Sigmoid colon (tissue), 7 donors: ENCODE results near the gene TSPAN9. TPM values are rescaled to one million over a fixed set of nuclear protein-coding genes. Genes with fewer than 3 reads are reported as not detected.

ENCODE experiments used
- DNase-seq: peaks from one replicate; pipeline ENCODE4 v3.0.0-alpha.2; 2019
- H3K27ac ChIP-seq, 4 donors: fragments of 200-600 bp; sonication (generic); one replicate each; pipeline ENCODE4 v1.5.1; 2016 to 2019; ENCODE audit warnings: mild to moderate bottlenecking in 1 of 4
- H3K27me3 ChIP-seq, 3 donors: fragments of 200-600 bp; sonication (generic); one replicate each; pipeline ENCODE4 v1.5.1; 2019; ENCODE audit warnings: mild to moderate bottlenecking in 1 of 3
- H3K36me3 ChIP-seq, 4 donors: fragments of 200-600 bp; sonication (generic); one replicate each; pipeline ENCODE4 v1.5.1; 2016 to 2019
- H3K4me1 ChIP-seq, 4 donors: fragments of 200-600 bp; sonication (generic); one replicate each; pipeline ENCODE4 v1.5.1; 2017 to 2019
- H3K4me3 ChIP-seq, 4 donors: fragments of 200-600 bp; sonication (generic); one replicate each; pipeline ENCODE4 v1.5.1; 2017 to 2019; ENCODE audit warnings: mild to moderate bottlenecking in 2 of 4, moderate library complexity in 1 of 4
- H3K9me3 ChIP-seq, 4 donors: fragments of 200-600 bp in 3 of 4; sonication (generic) in 3 of 4; one replicate each; pipeline versions ENCODE4 v1.5.1 to v1.6.1; 2013 to 2019
- CTCF ChIP-seq, 4 experiments: fragments of 450-650 bp in 3 of 4; fragments of 200-600 bp in 1 of 4; IDR thresholded peaks; one replicate each; pipeline ENCODE4 v1.5.1; 2016 to 2019; ENCODE audit warnings: antibody characterized with exemption in 4 of 4, mild to moderate bottlenecking in 3 of 4, moderate library complexity in 2 of 4
- EP300 ChIP-seq, 4 donors: sonication (generic); formaldehyde crosslinking; IDR thresholded peaks; one replicate each; pipeline ENCODE4 v1.6.1; 2017; ENCODE audit warnings: antibody characterized with exemption in 4 of 4
- POLR2A ChIP-seq, 2 donors: fragments of 450-650 bp; IDR thresholded peaks; one replicate each; pipeline ENCODE4 v1.6.1; 2016; ENCODE audit warnings: antibody characterized with exemption in 2 of 2, mild to moderate bottlenecking in 2 of 2, moderate library complexity in 2 of 2
- POLR2AphosphoS5 ChIP-seq, 4 donors: sonication (generic); formaldehyde crosslinking; IDR thresholded peaks; one replicate each; pipeline ENCODE4 v1.6.1; 2017; ENCODE audit warnings: antibody characterized with exemption in 4 of 4
- WGBS, 2 donors: extraction: QIAGEN DNeasy Blood & Tissue Kit; methylation state at CpG; one replicate each; pipeline ENCODE4 v1.1.7; 2013; 5-methylcytosine and 5-hydroxymethylcytosine counted together
- intact Hi-C: fragments of 100-400 bp; cut with DNase I; formaldehyde crosslinking; loops from one replicate; pipeline ENCODE4 v1.15.1; 2023
- polyA plus RNA-seq, 3 donors: library from polyadenylated mRNA; stranded (reverse); fragments of 200-250 nt; gene quantifications; one replicate each; pipeline ENCODE4 v1.2.3, GENCODE V29; 2013
- total RNA-seq, 4 donors: library from RNA; depleted of rRNA; stranded (reverse); fragments of >200 nt; gene quantifications; one replicate each; pipeline ENCODE4 v1.1.0, GENCODE V29; 2016
- donor health status: healthy with polysubstance abuse.
- donor health status: Bipolar disorder and iron deficiency.
- donor health status: healthy.

The TSPAN9 gene
- total and polyA plus RNA-seq, 7 donors, result 0.92 to 28.0 (median 18.2) TPM

GRCh38 chr12:3116106-3116844 lies 39.1 kb downstream of the TSPAN9 start:
- no peak for DNase-seq
- WGBS, 2 donors, result 71 to 88% methylated on average over 19 of the region's 19 CpGs
- Histone ChIP-seq H3K4me1 (peaks cover 0 to 20% (median 13%) of the 10 kb centered on the region in 4 donors), H3K9me3 (no peaks in the 10 kb centered on the region), H3K27me3 (no peaks in the 10 kb centered on the region), H3K4me3 (no peak overlapping the region), H3K27ac (peak overlapping the region in 3 of 4 donors; percentile 10 to 48 (median 17)), H3K36me3 (no peaks in the 10 kb centered on the region)
- TF ChIP-seq POLR2AphosphoS5 (IDR thresholded peaks at IDR 0.05) (no peak), CTCF (IDR thresholded peaks at IDR 0.05) (no peak), POLR2A (IDR thresholded peaks at IDR 0.05) (no peak), EP300 (IDR thresholded peaks at IDR 0.05) (no peak)
- intact Hi-C loops, result no loop called here

- Histone ChIP-seq H3K27ac (peak overlapping the region in 3 of 4 donors; percentile 5 to 54 (median 10)), H3K4me1 (peaks cover 0 to 20% (median 13%) of the 10 kb centered on the region in 4 donors), H3K27me3 (no peaks in the 10 kb centered on the region), H3K9me3 (no peaks in the 10 kb centered on the region), H3K36me3 (no peaks in the 10 kb centered on the region), H3K4me3 (no peak overlapping the region)
- no peak for DNase-seq
- TF ChIP-seq CTCF (IDR thresholded peaks at IDR 0.05) (no peak), EP300 (IDR thresholded peaks at IDR 0.05) (peak in 1 of 4 donors; percentile 19), POLR2AphosphoS5 (IDR thresholded peaks at IDR 0.05) (peak in 1 of 4 donors; percentile 8)
- intact Hi-C loops, result no loop called here
- 42 to 78% methylated on average over 10 of the region's 10 CpGs for WGBS, 2 donors
These were observed 40.0 kb downstream of the TSPAN9 start for GRCh38 chr12:3117144-3117581.

- Histone ChIP-seq H3K36me3 (no peaks in the 10 kb centered on the region), H3K4me3 (no peak overlapping the region), H3K9me3 (no peaks in the 10 kb centered on the region), H3K4me1 (peaks cover 0 to 20% (median 13%) of the 10 kb centered on the region in 4 donors), H3K27ac (peak overlapping the region in 3 of 4 donors; percentile 5 to 54 (median 10)), H3K27me3 (no peaks in the 10 kb centered on the region)
- TF ChIP-seq CTCF (IDR thresholded peaks at IDR 0.05) (no peak), EP300 (IDR thresholded peaks at IDR 0.05) (no peak), POLR2A (IDR thresholded peaks at IDR 0.05) (no peak), POLR2AphosphoS5 (IDR thresholded peaks at IDR 0.05) (no peak)
- WGBS, 2 donors, result 81 to 90% methylated on average over 3 of the region's 3 CpGs
- no peak for DNase-seq
- intact Hi-C loops, result no loop called here
These were observed 40.4 kb downstream of the TSPAN9 start for GRCh38 chr12:3117591-3118015.

- intact Hi-C loops, result no loop called here
- DNase-seq, result no peak
- Histone ChIP-seq H3K4me1 (peaks cover 0 to 20% (median 15%) of the 10 kb centered on the region in 4 donors), H3K4me3 (no peak overlapping the region), H3K36me3 (no peaks in the 10 kb centered on the region), H3K27ac (peak overlapping the region in 3 of 4 donors; percentile 18 to 60 (median 57)), H3K27me3 (no peaks in the 10 kb centered on the region), H3K9me3 (no peaks in the 10 kb centered on the region)
- TF ChIP-seq POLR2AphosphoS5 (IDR thresholded peaks at IDR 0.05), result no peak
- TF ChIP-seq EP300 (IDR thresholded peaks at IDR 0.05), result no peak
- TF ChIP-seq POLR2A (IDR thresholded peaks at IDR 0.05), result no peak
- TF ChIP-seq CTCF (IDR thresholded peaks at IDR 0.05), result no peak
- 53 to 78% methylated on average over 9 of the region's 9 CpGs for WGBS, 2 donors
These were observed 42.1 kb downstream of the TSPAN9 start for GRCh38 chr12:3119192-3119755.
